Peyer's patch (tissue), 4 donors: ENCODE data around the gene BUB1B.

ENCODE experiments used
- CTCF ChIP-seq, 6 experiments: fragments of 450-650 bp in 4 of 6; fragments of 200-600 bp in 2 of 6; sonication (generic) in 1 of 6; IDR thresholded peaks; one replicate each; pipeline ENCODE4 v1.5.1; 2017 to 2019; ENCODE audit warnings: antibody characterized with exemption in 6 of 6, mild to moderate bottlenecking in 3 of 6, moderate library complexity in 1 of 6
- POLR2A ChIP-seq, 2 donors: fragments of 450-650 bp; IDR thresholded peaks; one replicate each; pipeline ENCODE4 v1.5.1; 2017; ENCODE audit warnings: antibody characterized with exemption in 2 of 2, mild to moderate bottlenecking in 2 of 2, moderate library complexity in 2 of 2

GRCh38 chr15:40249477-40250303 lies 88.8 kb downstream of the BUB1B start:
- TF ChIP-seq CTCF (IDR thresholded peaks at IDR 0.05) (no peak), POLR2A (IDR thresholded peaks at IDR 0.05) (no peak)
